ENCODE results near the gene SLC22A12.
"Not testable (repeated sequence)": the region's sequence is repeated elsewhere in the genome, so short reads cannot be mapped to it uniquely, and the experiment has no call there.

SLC22A12 gene

DNA sequence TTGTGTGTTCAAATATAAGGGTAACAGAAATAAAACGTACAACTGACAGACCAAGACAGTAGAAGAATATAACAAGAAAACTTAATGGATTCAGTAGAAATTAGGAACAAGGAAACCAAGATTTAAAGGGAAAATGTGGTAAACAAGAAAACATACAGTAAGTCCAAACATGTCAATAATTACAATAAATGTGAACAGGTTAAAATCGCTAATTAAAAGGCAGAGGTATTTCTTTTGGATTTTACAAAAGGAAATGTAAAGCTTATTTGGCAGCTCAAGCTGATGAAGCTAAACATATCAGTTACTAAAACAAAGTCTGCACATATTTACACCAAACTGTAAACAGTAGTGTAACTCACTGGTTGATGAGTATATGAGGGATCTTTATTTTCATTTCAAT is 2.3 kb upstream of the SLC22A12 start:
- no peak for DNase-seq (ENCODE audit: low spot score)

DNA sequence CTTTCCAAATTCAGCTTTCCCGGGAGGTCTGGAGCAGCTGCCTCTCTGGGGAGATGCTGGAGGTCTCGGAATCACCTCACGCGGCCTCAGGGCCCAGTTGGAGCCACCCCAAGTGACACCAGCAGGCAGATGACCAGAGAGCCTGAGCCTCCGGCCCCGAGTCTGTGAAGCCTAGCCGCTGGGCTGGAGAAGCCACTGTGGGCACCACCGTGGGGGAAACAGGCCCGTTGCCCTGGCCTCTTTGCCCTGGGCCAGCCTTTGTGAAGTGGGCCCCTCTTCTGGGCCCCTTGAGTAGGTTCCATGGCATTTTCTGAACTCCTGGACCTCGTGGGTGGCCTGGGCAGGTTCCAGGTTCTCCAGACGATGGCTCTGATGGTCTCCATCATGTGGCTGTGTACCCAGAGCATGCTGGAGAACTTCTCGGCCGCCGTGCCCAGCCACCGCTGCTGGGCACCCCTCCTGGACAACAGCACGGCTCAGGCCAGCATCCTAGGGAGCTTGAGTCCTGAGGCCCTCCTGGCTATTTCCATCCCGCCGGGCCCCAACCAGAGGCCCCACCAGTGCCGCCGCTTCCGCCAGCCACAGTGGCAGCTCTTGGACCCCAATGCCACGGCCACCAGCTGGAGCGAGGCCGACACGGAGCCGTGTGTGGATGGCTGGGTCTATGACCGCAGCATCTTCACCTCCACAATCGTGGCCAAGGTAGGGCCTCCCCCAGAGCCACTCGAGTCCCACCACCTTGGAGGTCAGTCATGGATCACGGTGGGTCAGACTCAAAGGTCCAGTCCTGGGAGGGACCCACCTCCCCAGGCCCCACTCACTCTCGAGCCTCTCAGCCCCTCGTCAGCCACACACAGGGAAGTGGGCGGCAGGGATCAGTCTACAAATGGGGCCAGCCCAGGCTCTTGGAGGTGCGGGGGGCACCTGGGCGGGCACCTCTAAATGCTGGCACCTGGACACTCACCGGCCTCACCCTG is 525 bp downstream of the SLC22A12 start:
- no peak for DNase-seq (ENCODE audit: low spot score)

DNA sequence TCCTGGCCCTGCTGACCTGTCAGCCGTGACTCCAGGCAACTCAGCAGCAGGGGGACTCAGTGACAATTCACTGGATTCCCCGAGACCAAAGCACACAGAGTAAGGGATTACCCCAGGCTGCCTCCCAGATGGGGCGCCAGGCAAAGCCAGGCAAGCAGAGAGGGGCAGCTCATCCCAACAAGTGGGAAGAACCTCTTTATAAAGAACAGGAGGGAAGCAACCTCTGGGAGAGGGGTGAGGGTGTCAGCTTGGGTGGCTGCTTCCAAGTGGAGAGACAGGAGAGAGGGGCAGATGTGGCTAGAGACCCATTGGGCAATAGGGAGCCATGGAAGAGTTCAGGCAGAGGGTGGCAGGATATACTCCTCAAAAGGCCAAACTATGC is 1.2 kb downstream of the SLC22A12 start:
- no peak for DNase-seq (ENCODE audit: low spot score)

DNA sequence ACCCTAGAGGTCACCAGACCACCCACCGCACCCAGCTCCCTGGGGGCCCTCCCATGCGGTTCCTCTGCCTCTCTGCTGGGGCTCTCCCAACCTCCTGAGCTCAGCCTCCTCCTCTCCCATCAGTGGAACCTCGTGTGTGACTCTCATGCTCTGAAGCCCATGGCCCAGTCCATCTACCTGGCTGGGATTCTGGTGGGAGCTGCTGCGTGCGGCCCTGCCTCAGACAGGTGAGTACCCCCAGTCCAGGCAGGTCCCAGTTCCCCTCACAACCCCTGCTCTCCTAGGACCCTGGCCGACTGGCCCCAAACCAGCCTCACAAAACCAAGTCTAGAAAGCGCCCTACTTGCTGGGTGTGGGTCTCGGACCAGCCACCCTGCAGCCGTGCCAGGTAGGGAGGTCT is 1.6 kb downstream of the SLC22A12 start:
- no peak for DNase-seq (ENCODE audit: low spot score)

DNA sequence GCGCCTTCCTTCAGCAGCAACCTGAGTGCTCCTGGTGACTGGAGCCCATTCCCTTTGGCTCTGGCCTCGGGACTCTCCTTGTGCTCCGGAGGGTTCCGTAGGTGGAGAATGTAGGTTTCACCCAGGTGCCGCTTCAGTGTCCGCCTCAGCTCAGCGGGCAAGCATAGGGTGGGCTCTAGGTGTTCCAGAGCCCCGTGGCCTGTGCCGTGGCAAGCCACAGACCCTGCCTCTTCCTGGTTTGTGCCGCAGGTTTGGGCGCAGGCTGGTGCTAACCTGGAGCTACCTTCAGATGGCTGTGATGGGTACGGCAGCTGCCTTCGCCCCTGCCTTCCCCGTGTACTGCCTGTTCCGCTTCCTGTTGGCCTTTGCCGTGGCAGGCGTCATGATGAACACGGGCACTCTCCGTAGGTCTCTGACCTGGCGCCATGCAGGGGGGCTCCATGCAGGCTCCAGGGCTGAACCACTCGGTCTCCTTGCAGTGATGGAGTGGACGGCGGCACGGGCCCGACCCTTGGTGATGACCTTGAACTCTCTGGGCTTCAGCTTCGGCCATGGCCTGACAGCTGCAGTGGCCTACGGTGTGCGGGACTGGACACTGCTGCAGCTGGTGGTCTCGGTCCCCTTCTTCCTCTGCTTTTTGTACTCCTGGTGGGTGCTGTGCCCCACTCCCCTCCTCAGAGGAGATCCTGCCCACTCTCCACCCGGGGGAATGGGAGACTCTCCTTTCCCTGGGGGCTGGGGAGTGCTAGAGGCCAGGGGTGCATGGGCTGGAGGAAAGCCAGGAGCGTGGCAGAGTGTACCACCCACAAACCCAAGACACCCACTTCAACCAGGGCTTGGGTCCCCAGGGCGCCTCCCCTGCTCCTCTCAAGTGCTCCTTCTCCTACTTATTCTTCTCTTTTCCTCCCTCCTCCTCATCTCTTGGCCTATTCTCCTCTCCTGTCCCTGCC is 2.4 kb downstream of the SLC22A12 start:
- DNase-seq (ENCODE audit: low spot score) = no peak

DNA sequence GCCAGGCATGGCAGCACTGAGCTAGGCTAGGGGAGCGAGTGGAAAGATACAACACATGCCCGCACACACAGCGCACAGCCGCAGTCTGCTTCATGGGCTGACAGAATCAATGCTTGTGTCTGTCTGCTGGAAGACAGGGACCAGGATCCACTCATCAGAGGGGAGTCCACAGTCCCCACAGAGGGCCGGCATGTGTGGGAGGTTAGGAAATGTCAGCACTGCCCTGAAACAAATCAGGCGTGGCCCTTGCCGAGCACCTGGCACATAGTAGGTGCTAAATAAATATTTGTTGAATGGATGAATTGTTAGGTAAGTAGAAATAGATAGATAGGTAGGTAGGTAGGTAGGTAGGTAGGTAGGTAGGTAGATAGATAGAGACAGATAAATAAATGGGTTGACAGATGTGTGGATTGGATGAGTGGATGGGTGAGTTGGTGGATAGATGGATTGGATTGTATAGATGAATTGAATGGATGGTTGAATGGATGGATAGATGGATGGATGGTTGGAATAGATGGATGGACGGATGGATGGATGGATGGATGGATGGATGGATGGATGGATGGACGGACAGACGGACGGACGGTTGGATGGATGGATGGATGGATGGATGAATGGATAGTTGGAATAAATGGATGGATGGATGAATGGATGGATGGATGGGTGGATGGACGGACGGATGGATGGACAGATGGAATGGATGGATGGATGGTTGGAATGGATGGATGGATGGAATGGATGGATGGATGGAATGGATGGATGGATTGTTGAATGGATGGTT is 3.3 kb downstream of the SLC22A12 start:
- DNase-seq (ENCODE audit: low spot score) = no peak

DNA sequence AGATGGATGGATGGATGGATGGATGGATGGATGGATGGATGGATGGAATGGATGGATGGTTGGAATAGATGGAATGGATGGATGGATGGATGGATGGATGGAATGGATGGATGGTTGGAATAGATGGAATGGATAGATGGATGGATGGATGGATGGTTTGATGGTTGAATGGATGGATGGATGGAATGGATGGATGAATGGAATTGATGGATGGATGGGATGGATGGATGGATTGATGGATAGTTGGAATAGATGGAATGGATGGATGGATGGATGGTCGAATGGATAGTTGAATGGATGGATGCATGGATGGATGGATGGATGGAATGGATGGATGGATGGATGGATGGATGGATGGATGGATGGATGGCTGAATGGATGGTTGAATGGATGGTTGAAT is 4.9 kb downstream of the SLC22A12 start:
- DNase-seq (ENCODE audit: low spot score) = not testable (repeated sequence)

DNA sequence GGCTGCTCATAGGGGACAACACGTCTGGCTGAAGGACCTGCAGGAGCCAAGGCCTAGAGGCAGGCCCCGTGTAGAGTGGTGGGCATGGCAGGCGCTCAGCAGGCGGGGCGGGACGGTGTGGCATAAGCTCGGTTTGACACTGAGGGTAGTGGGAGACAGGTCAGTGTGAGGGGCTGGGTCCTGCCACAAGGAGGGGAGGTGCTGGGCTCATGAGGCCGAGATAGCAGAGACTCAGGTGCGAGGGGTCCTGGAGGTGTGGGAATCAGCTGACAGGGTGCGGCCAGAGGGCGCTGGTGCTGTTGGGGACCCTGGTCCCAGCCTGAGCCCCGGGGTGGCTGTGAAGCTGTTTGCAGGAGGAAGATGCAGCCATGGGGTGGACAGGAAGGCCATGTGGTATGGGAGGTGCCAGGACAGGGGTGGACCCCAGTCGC is 6.7 kb downstream of the SLC22A12 start:
- DNase-seq (ENCODE audit: low spot score) = no peak

DNA sequence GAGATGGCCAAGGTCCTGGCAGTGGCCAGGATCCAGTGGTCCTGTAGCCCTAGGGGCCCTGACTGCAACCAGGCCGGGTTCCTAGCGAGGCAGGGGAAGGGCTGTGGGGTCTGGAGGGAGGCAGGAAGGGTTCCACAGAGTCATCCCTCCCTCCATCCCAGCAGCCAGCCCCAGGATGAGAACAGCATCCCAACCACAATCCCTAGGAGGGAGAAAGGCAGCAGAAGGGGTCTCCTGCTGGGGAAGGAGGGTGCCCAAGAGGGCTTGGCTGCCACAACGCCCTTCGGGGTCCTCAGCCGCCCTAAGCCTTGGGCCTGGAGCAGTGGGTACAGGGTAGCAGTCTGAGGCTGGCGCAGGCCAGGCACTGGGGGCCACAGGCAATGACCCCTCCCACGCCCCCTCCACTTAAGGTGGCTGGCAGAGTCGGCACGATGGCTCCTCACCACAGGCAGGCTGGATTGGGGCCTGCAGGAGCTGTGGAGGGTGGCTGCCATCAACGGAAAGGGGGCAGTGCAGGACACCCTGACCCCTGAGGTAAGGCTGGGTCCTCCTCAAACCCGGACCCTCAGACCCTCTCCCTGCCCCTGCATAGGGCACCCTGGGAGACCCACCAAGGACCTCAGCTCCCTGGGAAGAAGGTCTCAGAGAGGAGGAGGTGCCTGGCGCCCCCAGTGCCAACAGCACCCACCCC is 7.2 kb downstream of the SLC22A12 start:
- DNase-seq (ENCODE audit: low spot score) = no peak

DNA sequence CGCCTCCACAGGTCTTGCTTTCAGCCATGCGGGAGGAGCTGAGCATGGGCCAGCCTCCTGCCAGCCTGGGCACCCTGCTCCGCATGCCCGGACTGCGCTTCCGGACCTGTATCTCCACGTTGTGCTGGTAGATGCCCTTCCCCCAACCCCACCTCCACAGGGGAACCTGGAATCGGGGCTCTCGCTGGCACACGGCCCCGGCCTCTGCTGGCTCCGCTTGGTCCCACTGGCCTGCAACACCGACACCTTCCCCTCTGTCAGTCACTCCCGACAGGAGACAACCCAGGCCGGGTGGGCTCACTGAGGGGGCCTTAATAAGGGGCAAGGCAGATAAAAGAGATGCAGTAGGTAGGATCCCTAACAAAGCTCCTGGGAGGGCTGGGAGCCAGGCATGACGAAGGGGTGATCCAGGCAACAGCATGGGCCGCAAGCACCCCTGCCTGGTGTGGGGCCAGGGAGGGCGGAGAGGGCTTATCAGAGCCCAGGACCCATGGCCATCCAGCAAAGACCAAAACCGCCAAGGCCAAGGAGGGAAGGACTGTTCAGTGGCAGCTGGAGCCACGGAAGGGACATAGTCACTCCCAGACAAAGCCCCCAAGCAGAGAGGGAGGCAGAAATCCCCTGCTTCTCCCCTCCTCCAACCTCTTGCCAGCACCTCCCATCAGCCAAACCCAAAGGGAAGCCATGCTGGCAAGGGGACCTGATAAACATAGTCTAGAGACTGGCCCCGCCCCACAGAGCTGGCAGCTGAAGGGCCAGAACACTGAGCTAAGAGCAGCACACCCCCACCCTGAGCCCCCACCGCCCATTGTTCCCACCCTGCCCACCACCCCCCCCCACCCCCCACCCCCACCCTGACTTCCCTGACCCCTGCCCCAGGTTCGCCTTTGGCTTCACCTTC is 8.0 kb downstream of the SLC22A12 start:
- DNase-seq (ENCODE audit: low spot score) = no peak

DNA sequence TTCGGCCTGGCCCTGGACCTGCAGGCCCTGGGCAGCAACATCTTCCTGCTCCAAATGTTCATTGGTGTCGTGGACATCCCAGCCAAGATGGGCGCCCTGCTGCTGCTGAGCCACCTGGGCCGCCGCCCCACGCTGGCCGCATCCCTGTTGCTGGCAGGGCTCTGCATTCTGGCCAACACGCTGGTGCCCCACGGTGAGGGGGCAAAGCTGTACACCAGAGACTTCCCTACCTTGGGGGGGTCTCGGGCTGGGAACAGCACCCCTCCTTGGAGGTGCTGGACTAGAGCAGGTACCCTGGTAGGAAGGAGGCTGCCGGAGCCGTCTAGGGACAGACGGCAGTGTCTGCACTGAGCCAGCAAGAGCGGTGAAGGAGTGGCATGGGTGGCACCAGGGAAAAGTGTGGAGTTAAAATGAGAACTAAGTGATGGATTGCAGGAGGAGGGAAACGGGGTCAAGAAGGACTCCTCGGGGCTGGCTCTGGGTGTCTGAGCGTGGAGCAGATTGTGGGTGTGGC is 8.7 kb downstream of the SLC22A12 start:
- DNase-seq (ENCODE audit: low spot score) = no peak

DNA sequence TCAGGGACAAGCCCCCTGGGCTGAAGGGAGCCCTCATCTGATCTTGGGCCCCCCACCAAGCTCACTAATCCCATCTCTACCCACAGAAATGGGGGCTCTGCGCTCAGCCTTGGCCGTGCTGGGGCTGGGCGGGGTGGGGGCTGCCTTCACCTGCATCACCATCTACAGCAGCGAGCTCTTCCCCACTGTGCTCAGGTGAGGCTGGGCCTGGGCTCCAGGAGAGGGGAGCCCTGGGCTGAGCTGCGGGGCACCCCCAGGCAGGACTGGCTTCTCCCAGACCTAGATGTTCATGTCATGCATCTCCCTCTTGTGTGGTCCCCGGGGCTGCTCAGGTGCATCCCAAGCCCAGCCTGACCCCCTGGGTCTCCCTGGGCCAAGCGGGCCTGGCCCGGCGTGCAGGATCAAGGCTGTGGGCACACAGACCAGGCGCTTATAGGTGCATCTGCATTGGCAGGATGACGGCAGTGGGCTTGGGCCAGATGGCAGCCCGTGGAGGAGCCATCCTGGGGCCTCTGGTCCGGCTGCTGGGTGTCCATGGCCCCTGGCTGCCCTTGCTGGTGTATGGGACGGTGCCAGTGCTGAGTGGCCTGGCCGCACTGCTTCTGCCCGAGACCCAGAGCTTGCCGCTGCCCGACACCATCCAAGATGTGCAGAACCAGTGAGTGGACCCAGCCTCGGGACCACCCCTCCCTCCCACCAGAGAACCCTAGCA is 9.4 kb downstream of the SLC22A12 start:
- DNase-seq (ENCODE audit: low spot score) = no peak

DNA sequence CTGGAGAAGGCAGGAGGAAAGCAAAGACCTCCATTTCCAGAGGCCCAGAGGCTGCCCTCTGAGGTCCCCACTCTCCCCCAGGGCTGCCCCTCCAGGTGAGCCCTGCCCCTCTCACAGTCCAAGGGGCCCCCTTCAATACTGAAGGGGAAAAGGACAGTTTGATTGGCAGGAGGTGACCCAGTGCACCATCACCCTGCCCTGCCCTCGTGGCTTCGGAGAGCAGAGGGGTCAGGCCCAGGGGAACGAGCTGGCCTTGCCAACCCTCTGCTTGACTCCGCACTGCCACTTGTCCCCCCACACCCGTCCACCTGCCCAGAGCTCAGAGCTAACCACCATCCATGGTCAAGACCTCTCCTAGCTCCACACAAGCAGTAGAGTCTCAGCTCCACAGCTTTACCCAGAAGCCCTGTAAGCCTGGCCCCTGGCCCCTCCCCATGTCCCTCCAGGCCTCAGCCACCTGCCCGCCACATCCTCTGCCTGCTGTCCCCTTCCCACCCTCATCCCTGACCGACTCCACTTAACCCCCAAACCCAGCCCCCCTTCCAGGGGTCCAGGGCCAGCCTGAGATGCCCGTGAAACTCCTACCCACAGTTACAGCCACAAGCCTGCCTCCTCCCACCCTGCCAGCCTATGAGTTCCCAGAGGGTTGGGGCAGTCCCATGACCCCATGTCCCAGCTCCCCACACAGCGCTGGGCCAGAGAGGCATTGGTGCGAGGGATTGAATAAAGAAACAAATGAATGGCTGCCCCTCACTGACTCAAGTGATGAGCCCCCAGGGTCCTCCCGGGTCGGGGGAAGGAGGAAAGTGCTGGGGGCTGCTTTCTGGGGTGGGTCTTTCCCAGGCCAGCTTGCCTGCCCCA is 10.8 kb downstream of the SLC22A12 start:
- DNase-seq (ENCODE audit: low spot score) = no peak

DNA sequence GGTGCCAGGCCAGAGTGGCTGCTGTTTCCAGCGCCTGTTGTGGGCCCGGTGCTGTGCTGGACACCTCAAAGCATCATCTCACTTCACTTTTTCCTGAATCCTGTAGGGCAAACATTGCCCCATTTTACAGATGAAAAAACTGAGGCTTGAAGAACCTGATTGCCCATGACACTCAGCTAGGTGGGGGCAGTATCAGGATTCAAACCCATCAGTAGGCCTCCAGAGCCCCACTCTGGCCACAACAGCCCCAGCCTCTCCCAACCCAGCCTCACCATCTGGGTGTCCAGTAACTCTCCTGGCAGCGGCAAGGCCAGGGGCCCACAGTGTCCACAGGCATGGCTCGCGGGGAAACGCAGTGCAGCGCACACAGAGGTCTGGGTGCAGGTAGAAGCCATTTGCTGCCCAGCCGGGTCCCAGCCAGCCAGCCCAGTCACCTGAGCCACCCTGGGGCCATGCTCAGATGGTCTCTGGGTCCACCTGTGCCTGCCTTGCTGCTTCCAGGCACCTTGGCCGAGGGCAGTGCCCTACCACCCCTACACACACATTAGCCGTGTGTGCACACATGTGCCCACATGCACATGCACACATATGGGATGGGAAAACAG is 11.5 kb downstream of the SLC22A12 start:
- DNase-seq (ENCODE audit: low spot score) = no peak

DNA sequence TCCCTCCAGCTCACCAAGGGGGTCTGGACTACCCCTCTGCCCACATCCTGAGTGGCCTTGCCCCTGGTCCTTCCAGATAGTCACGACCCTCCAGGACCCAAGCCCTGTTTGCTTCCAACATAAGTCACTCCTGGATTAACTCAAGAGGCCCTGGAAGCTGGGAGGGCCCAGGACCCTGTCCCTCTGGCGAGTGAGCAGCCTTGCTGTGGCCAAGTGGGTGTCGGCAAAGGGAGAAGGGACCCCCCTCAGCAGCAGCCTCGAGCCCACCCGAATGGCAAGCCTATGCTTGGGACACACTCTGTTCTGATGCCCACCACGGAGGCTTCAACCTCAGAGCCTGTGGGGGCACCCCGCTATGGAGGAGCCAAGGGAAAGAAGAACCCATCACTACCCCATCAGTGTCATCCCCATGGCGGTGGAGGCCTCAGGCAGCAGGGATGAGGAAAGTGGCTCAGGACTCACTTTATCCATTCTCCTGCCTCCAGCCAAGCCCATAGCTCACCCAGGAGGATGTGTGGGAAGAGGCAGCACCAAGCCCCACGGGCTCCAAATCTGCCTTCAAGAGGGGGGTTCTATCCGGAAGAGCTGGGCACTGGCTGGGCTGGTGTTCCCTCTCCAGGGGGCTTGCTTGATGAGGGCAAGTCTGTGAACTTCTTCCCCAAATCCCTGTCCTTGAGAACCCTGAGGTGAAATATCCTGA is 12.5 kb downstream of the SLC22A12 start:
- DNase-seq (ENCODE audit: low spot score) = no peak

DNA sequence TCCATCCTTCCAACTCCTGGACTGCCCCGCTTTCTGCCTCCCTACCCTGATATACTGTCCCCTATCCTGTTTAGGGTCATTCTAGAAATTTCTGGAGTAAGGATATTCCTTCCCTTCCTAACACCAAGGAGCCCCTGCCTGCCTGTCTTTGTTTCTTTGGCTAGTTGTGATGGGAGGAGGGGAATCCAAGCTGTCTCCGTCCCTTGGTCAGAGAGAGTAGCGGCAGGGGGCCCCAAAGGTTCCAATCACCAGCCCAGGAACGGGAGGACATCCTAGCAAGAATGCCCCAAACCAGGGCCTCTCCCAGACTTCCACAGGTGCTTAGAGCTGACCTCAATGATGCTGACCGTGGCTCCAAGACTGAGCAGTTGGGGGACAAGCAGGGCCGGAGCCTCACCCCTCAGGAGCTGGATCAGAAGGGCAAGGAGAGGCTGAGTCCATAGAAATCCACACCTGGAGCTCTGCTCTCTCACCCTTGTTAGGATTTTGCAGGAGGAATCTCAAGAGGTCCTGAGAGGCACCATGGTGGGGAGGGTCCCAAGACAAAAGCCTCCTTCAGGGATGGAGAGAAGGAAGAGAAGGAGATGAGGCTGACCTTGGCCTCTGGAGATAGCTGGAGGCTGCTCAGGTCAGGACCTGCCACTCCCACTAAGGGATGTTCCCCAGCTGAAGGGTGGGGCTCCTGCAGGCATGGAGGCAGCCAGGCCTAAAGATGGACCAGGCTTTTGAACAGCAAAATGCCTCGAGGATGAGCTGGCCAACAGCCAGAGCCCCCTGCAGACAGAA is 13.6 kb downstream of the SLC22A12 start:
- DNase-seq (ENCODE audit: low spot score) = no peak

DNA sequence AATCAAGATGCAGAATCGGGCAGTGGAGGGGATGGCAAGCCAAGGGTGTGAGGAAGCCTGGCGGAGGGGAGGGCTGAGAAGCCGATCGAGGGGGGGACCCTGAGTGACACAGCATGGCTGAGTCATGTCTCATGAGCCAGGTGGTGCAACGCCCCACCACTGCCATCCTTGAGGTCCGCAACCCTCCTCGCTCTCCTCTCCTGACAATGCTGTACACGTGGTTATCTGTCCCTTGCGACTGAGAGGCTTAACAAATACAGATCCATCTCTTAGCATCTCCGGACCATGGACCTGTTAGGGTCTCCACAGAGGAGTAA is 14.2 kb downstream of the SLC22A12 start:
- no peak for DNase-seq (ENCODE audit: low spot score)
